Esophagus (tissue), 2 donors: ENCODE measurements around the gene TMTC2. TPM values are rescaled to one million over a fixed set of nuclear protein-coding genes. Genes with fewer than 3 reads are reported as not detected.

Source experiments
- H3K27ac ChIP-seq, 2 donors: one replicate each; pipeline ENCODE4 v1.5.1; 2013; ENCODE audit warnings: low read depth in 2 of 2, mild to moderate bottlenecking in 2 of 2, inconsistent platforms in 1 of 2, low read length in 1 of 2, moderate library complexity in 1 of 2
- H3K27me3 ChIP-seq, 2 donors: one replicate each; pipeline ENCODE4 v1.6.1; 2013; ENCODE audit warnings: low read length in 2 of 2, control low read depth in 1 of 2, mild to moderate bottlenecking in 1 of 2; ENCODE audit not compliant: insufficient read depth in 2 of 2, control insufficient read depth in 1 of 2
- H3K36me3 ChIP-seq, 2 donors: one replicate each; pipeline ENCODE4 v1.6.1; 2013; ENCODE audit warnings: low read length in 1 of 2; ENCODE audit not compliant: control insufficient read depth in 2 of 2, insufficient read depth in 2 of 2
- H3K4me1 ChIP-seq, 2 donors: one replicate each; pipeline ENCODE4 v1.6.1; 2013; ENCODE audit warnings: low read length in 1 of 2; ENCODE audit not compliant: control insufficient read depth in 2 of 2, insufficient read depth in 2 of 2
- H3K4me3 ChIP-seq, 2 donors: one replicate each; pipeline ENCODE4 v1.5.1; 2013; ENCODE audit warnings: low read length in 2 of 2, mild to moderate bottlenecking in 2 of 2, low read depth in 1 of 2, moderate library complexity in 1 of 2
- H3K9me3 ChIP-seq, 2 donors: one replicate each; pipeline ENCODE4 v1.6.1; 2013; ENCODE audit warnings: mild to moderate bottlenecking in 2 of 2, low read depth in 1 of 2, low read length in 1 of 2, moderate library complexity in 1 of 2; ENCODE audit not compliant: control insufficient read depth in 2 of 2, insufficient read depth in 1 of 2
- WGBS, 2 donors: extraction: QIAGEN DNeasy Blood & Tissue Kit; methylation state at CpG; one replicate each; pipeline ENCODE4 v1.1.7; 2013; 5-methylcytosine and 5-hydroxymethylcytosine counted together
- polyA plus RNA-seq, 2 donors: library from polyadenylated mRNA; stranded (reverse); fragments of 200-250 nt; gene quantifications; one replicate each; pipeline ENCODE4 v1.2.3, GENCODE V29; 2013
- donor health status: healthy with polysubstance abuse.
- donor health status: Bipolar disorder and iron deficiency.

TMTC2 gene
- polyA plus RNA-seq, 2 donors = 7.4 to 10.5 TPM

DNA sequence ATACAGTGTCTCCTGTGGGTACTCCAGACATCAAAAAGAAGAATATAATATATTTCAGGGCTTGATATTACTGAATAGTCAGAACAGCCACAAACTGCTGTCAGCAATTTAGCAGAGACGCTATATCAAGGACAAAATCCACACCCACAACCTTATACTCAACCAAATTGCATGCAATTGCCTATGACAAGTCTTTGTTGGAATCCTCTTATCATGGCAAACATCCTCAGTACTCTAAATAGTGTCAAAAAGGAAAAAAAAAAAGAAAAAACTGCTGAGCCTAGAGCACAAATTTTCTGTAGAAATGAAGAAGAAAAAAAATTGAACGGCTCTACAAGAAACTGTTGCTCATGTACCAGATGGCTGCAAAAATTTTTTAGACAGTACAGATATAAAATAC is 485.7 kb downstream of the TMTC2 start:
- 78 to 89% methylated on average over 2 of the region's 2 CpGs for WGBS, 2 donors
- Histone ChIP-seq H3K27ac (no peak overlapping the region), H3K9me3 (no peaks in the 10 kb centered on the region), H3K36me3 (no peaks in the 10 kb centered on the region), H3K4me3 (no peak overlapping the region), H3K4me1 (no peaks in the 10 kb centered on the region), H3K27me3 (no peaks in the 10 kb centered on the region)

GRCh38 chr12:83172866-83173649 is 486.4 kb downstream of the TMTC2 start:
- H3K27me3 ChIP-seq = no peaks in the 10 kb centered on the region
- no peaks in the 10 kb centered on the region for H3K4me1 ChIP-seq
- WGBS, 2 donors = 61 to 66% methylated on average over 7 of the region's 7 CpGs
- H3K27ac ChIP-seq = no peak overlapping the region
- H3K36me3 ChIP-seq = no peaks in the 10 kb centered on the region
- no peak overlapping the region for H3K4me3 ChIP-seq
- no peaks in the 10 kb centered on the region for H3K9me3 ChIP-seq

GRCh38 chr12:83179999-83180398 is 493.3 kb downstream of the TMTC2 start:
- no peak overlapping the region for H3K4me3 ChIP-seq
- H3K27me3 ChIP-seq = no peaks in the 10 kb centered on the region
- H3K27ac ChIP-seq = no peak overlapping the region
- H3K4me1 ChIP-seq = no peaks in the 10 kb centered on the region
- no peaks in the 10 kb centered on the region for H3K36me3 ChIP-seq
- H3K9me3 ChIP-seq = no peaks in the 10 kb centered on the region

GRCh38 chr12:83181074-83181473 is 494.4 kb downstream of the TMTC2 start:
- Histone ChIP-seq H3K27me3 (no peaks in the 10 kb centered on the region), H3K4me3 (no peak overlapping the region)
- WGBS, 2 donors = 89 to 96% methylated on average over 1 of the region's 1 CpG

GRCh38 chr12:83183132-83183531 is 496.4 kb downstream of the TMTC2 start:
- Histone ChIP-seq H3K4me3 (no peak overlapping the region), H3K9me3 (no peaks in the 10 kb centered on the region), H3K36me3 (no peaks in the 10 kb centered on the region), H3K4me1 (no peaks in the 10 kb centered on the region), H3K27me3 (no peaks in the 10 kb centered on the region), H3K27ac (no peak overlapping the region)

More at GRCh38 chr12:83181074-83181473, 494.4 kb downstream of the TMTC2 start:
- H3K36me3 ChIP-seq = no peaks in the 10 kb centered on the region
- H3K9me3 ChIP-seq = no peaks in the 10 kb centered on the region
- H3K4me1 ChIP-seq = no peaks in the 10 kb centered on the region
- no peak overlapping the region for H3K27ac ChIP-seq
